ENCODE data around the gene LAMA2.
"Not testable (repeated sequence)": the region's sequence is repeated elsewhere in the genome, so short reads cannot be mapped to it uniquely, and the experiment has no call there.

LAMA2 gene

GRCh38 chr6:129172279-129172995 lies 289.5 kb downstream of the LAMA2 start:
- in situ Hi-C loops (cut with MboI; ENCODE audit: low sequenced_read_pairs) = not testable (repeated sequence)

GRCh38 chr6:129175066-129175465 lies 292.1 kb downstream of the LAMA2 start:
- in situ Hi-C loops (cut with MboI; ENCODE audit: low sequenced_read_pairs) = no loop called here

GRCh38 chr6:129177801-129178200 lies 294.9 kb downstream of the LAMA2 start:
- in situ Hi-C loops (cut with MboI; ENCODE audit: low sequenced_read_pairs) = no loop called here

GRCh38 chr6:129179283-129179682 lies 296.3 kb downstream of the LAMA2 start:
- in situ Hi-C loops (cut with MboI; ENCODE audit: low sequenced_read_pairs) = no loop called here

GRCh38 chr6:129181001-129181400 lies 298.1 kb downstream of the LAMA2 start:
- in situ Hi-C loops (cut with MboI; ENCODE audit: low sequenced_read_pairs) = no loop called here

- in situ Hi-C loops (cut with MboI; ENCODE audit: low sequenced_read_pairs) = no loop called here
These were observed 300.3 kb downstream of the LAMA2 start for GRCh38 chr6:129183187-129183591.

GRCh38 chr6:129183681-129184301 lies 300.9 kb downstream of the LAMA2 start:
- in situ Hi-C loops (cut with MboI; ENCODE audit: low sequenced_read_pairs) = no loop called here

GRCh38 chr6:129184324-129184723 lies 301.4 kb downstream of the LAMA2 start:
- in situ Hi-C loops (cut with MboI; ENCODE audit: low sequenced_read_pairs) = no loop called here

GRCh38 chr6:129184808-129185366 lies 301.9 kb downstream of the LAMA2 start:
- in situ Hi-C loops (cut with MboI; ENCODE audit: low sequenced_read_pairs) = no loop called here

GRCh38 chr6:129186988-129187387 lies 304.1 kb downstream of the LAMA2 start:
- in situ Hi-C loops (cut with MboI; ENCODE audit: low sequenced_read_pairs) = no loop called here

- in situ Hi-C loops (cut with MboI; ENCODE audit: low sequenced_read_pairs) = no loop called here
These were observed 305.4 kb downstream of the LAMA2 start for GRCh38 chr6:129188306-129188705.

- in situ Hi-C loops (cut with MboI; ENCODE audit: low sequenced_read_pairs) = no loop called here
These were observed 305.9 kb downstream of the LAMA2 start for GRCh38 chr6:129188795-129189194.

- in situ Hi-C loops (cut with MboI; ENCODE audit: low sequenced_read_pairs) = no loop called here
These were observed 306.3 kb downstream of the LAMA2 start for GRCh38 chr6:129189266-129189665.

GRCh38 chr6:129191235-129191634 lies 308.3 kb downstream of the LAMA2 start:
- in situ Hi-C loops (cut with MboI; ENCODE audit: low sequenced_read_pairs) = no loop called here

GRCh38 chr6:129192458-129192989 lies 309.6 kb downstream of the LAMA2 start:
- in situ Hi-C loops (cut with MboI; ENCODE audit: low sequenced_read_pairs) = no loop called here

GRCh38 chr6:129194306-129194941 lies 311.5 kb downstream of the LAMA2 start:
- in situ Hi-C loops (cut with MboI; ENCODE audit: low sequenced_read_pairs) = no loop called here

GRCh38 chr6:129195161-129195560 lies 312.2 kb downstream of the LAMA2 start:
- in situ Hi-C loops (cut with MboI; ENCODE audit: low sequenced_read_pairs) = no loop called here

- in situ Hi-C loops (cut with MboI; ENCODE audit: low sequenced_read_pairs) = no loop called here
These were observed 312.7 kb downstream of the LAMA2 start for GRCh38 chr6:129195643-129196042.

GRCh38 chr6:129197154-129197553 lies 314.2 kb downstream of the LAMA2 start:
- in situ Hi-C loops (cut with MboI; ENCODE audit: low sequenced_read_pairs) = no loop called here

GRCh38 chr6:129200151-129200550 lies 317.2 kb downstream of the LAMA2 start:
- in situ Hi-C loops (cut with MboI; ENCODE audit: low sequenced_read_pairs) = no loop called here

GRCh38 chr6:129203190-129203900 lies 320.4 kb downstream of the LAMA2 start:
- in situ Hi-C loops (cut with MboI; ENCODE audit: low sequenced_read_pairs) = no loop called here

Data from HL-60/S4 treated with phorbol 12-myristate 13-acetate at 8.2 ng/mL for 4 days and 3 days (cell line).